ENCODE data around the gene EPN1. TPM values are rescaled to one million over a fixed set of nuclear protein-coding genes. Genes with fewer than 3 reads are reported as not detected.
A peak's percentile ranks its signal among the peaks of the same experiment; 100 is the strongest.

EPN1 gene
- total and polyA plus RNA-seq, 9 of the 15 experiments (the other 6 are each of a cell fraction or from before 2014, with no cell fraction given): 0.08 to 138 (median 12.7) TPM

DNA sequence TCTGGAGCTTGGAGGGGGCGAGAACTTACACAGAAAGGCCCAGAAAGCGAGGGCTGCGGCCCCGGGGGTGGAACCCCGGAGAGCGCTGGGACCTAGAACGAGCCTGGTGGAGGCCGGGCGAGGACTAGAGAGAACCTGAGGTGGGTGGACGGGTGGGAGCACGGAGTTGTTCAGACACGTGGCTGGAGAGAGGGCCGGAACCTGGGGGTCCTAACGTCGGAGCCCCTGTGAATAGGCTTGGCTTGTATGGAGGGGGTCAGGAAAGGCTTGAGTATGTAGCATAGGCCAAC, 31.2 kb upstream of the EPN1 start (continued):
- 0 out of 2 replicates have a peak, but pooled peaks have one; percentile 4 for TF ChIP-seq NFRKB (IDR thresholded peaks at IDR 0.05; ENCODE audit: low read depth)
- TF ChIP-seq CHCHD3 (CRISPR knock-in tag; IDR thresholded peaks at IDR 0.05): no peak

DNA sequence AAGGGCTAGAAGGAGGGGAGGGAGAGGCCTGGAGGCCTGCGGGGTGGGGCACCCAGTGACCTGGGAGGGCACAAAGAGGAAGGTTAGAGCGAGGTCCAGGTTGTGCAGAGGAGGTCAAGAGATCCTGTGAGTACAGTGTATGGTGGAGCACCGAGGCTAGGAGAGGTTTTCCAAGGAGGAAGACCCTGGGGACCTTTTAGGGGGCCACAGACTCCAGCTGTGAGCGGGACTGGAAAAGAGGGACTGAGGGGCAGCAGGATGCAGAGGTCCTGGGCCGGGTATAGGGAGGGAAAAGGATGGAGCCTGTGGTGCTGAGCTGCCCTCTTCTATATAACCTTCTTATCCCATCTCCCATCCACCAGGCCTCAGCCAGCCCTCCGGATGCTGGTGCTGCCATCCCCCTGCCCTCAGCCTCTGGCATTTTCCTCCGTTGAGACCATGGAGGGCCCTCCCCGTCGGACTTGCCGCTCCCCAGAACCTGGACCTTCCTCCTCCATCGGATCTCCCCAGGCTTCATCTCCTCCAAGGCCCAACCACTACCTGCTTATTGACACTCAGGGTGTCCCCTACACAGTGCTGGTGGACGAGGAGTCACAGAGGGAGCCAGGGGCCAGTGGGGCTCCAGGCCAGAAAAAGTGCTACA, 30.7 kb upstream of the EPN1 start:
- no peaks in the 10 kb centered on the region for H3K9me1 ChIP-seq (ENCODE audit: control insufficient read depth, insufficient read depth, low read length)
- no peaks in the 10 kb centered on the region for H3K27me3 ChIP-seq (ENCODE audit: control insufficient read depth in 2 of 2, insufficient read depth in 2 of 2, low read length in 2 of 2)
- peaks cover 26% of the 10 kb centered on the region; the same call in 2 of the 3 replicates for H3K36me3 ChIP-seq (ENCODE audit: control insufficient read depth, insufficient read depth, low read length)
- in situ Hi-C loops (cut with MboI) (loop anchor here (25.0 kb wide), 2 partner anchors 507 to 668 kb away; partner anchors contain the start of genes TNNT1 and ZSCAN5A), intact Hi-C loops (cut with micrococcal nuclease) (no loop called here)
- H3K4me3 ChIP-seq: peak overlapping the region; percentile 94
- WGBS (ENCODE audit: insufficient coverage, low coverage, missing lambda C conversion rate): 33% methylated on average over 12 of the region's 12 CpGs
- no TSS peak for BruUV-seq (replicated peaks)
- H3K9ac ChIP-seq (ENCODE audit: insufficient read depth in 1 of 2, low read depth in 2 of 2, low read length in 2 of 2): peak overlapping the region; percentile 88 to 98
- no peaks in the 10 kb centered on the region for H3K9me3 ChIP-seq (replicated peaks; ENCODE audit: control insufficient read depth, insufficient read depth, low read depth, low read length)
- H3K27ac ChIP-seq (ENCODE audit: extremely low read depth, low read depth, low read length): peak overlapping the region; percentile 74
- ChIA-PET POLR2A (no interaction called here), CTCF (ENCODE audit: low intra/inter-chr PET ratio) (interaction anchor here (1.0 kb wide), 1 partner anchor 10 kb away, joined by 3 read pairs; no protein-coding TSS in a partner anchor)
- FAIRE-seq (no peak), DNase-seq (ENCODE audit: extremely low read depth in 1 of 4, low spot score in 3 of 4) (no peak), ATAC-seq (no peak)
- peak overlapping the region; percentile 90 for H3K4me2 ChIP-seq (ENCODE audit: insufficient read depth, low read length)
- no peak overlapping the region for H2AFZ ChIP-seq (ENCODE audit: low read depth, low read length)
- no peaks in the 10 kb centered on the region for H4K20me1 ChIP-seq (replicated peaks; ENCODE audit: control insufficient read depth, insufficient read depth, low read length)
- TF ChIP-seq HNRNPLL (IDR thresholded peaks at IDR 0.05; ENCODE audit: low read depth, low read length, poor library complexity, severe bottlenecking) (peak; percentile 9), SRSF1 (IDR thresholded peaks at IDR 0.05; ENCODE audit: low read depth, low read length) (no peak), RBM39 (optimal IDR thresholded peaks at IDR 0.05; ENCODE audit: low read depth, low read length) (peak; percentile 70), GATA2 (CRISPR knock-in tag; IDR thresholded peaks at IDR 0.05) (no peak), POLR2A (conservative IDR thresholded peaks at IDR 0.05) (peak; percentile 25; the same call in 1 of the 2 replicates), RBFOX2 (IDR thresholded peaks at IDR 0.05; ENCODE audit: low read depth, low read length) (peak; percentile 31; the same call in 1 of the 2 replicates)
- TF ChIP-seq, protein P1, sequence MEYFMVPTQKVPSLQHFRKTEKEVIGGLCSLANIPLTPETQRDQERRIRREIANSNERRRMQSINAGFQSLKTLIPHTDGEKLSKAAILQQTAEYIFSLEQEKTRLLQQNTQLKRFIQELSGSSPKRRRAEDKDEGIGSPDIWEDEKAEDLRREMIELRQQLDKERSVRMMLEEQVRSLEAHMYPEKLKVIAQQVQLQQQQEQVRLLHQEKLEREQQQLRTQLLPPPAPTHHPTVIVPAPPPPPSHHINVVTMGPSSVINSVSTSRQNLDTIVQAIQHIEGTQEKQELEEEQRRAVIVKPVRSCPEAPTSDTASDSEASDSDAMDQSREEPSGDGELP (CRISPR knock-in tag; IDR thresholded peaks at IDR 0.05; ENCODE audit: borderline replicate concordance): peak; percentile 7; the same call in 1 of the 2 replicates
- H3K79me2 ChIP-seq (ENCODE audit: control insufficient read depth, insufficient read depth, low read length): peaks cover 79% of the 10 kb centered on the region
- H3K4me1 ChIP-seq (replicated peaks in 1 of 2; ENCODE audit: control insufficient read depth in 2 of 2, insufficient read depth in 2 of 2, low read length in 2 of 2): peaks cover 45 to 78% of the 10 kb centered on the region in 2 experiments
